ENCODE measurements around the gene TUBB. TPM values are rescaled to one million over a fixed set of nuclear protein-coding genes. Genes with fewer than 3 reads are reported as not detected.

TUBB gene
- total RNA-seq = 508 and 873 TPM in 2 replicates

GRCh38 chr6:30719791-30720737, at the start of gene TUBB:
Gene TUBB (plus strand): TSS chr6:30720352. CDS start chr6:30720507, 155 bp downstream.

GRCh38 chr6:30672445-30673253, 47.5 kb upstream of the TUBB start, which contains the start of gene DHX16:
Gene DHX16 (minus strand): TSS chr6:30673006. CDS start chr6:30672841, 165 bp downstream.

DNA sequence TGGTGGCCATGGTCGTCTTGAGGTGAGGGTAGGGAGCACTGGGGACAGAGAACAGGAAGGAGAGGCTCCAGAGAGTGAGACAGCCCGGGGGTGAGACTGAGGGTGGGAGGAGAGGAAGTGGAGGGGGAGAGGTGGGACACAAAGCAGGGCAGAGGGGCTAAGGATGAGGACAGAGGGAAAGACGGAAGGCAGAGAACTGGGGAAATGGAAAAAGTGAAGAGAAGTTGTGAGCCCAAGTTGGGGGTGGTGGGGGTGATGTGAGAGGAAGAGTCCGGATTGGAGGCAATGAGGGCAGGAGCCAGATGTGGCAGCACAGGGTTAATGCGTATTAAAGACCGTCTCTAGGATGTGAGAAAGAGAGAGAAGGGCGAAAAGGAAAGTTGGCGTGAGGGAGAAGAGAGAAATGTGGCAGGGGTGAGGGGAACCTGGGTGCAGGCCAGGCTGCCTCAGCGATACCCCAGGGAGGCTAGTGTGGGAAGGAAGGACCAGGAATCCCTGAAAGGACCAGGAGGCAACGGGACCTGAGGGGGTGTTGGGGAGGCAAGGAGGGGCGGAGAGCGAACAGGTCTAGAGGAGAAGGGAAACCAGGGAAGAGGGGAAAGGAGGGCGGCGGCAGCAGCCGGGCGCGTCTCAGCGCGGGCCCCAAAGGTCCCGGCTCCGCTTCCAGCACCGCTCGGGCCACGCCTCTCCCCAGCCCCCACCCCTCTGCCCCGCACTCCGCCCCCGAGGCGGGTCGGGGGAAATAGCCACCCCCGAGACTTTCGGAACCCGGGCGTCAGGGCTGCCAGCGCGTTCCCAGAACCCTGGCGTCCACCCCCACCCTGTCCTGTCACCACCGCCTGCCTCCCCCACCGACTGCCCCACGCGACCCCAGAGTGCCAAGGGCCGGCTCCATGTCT, 33.9 kb upstream of the TUBB start, which contains the start of gene PPP1R18:
Gene PPP1R18 (minus strand): TSS at position 637 of the 899 bp plus-strand sequence. CDS start 627 bp downstream, at position 10.

DNA sequence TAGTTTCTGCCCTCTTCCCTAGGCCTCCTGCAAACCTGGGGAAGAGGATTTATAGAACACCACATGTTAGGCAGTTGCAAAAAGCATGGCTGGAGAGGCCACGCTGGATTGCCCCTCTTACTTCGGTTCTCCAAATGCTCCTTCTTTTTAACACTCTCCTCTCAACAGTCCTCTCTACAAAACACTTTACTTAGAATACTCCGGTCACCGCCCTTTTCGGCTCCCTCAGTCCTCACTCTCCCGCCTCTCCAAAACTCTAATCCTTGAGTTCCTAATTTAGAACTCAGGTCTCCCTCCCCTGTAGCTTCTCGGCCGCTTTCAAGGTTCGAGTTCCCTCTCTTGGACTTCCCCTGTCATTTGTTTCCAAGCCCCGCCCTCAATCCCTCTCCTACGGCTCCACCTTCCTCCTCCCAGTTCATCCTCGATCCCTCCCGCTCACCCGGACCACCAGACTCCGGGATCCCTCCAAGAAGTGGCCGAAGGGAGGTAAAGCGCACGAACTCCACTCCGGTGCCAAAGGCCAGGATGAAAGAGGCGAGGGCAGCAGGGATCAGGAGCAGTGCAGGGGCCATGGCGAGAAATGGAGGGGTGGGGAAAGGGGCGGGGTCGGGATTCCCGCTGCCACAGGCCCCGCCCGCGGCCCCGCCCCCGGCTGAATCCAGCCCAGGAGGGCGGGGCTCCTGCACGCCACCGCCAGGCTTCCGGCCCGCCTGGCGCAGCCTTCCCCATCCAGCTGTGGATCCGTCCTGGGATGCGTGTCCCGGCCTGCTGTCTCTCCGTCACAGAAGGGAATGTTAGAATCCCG, 29.5 kb upstream of the TUBB start, which contains the start of gene NRM:
Gene NRM (minus strand): TSS at position 582 of the 805 bp plus-strand sequence. CDS start 10 bp downstream, at position 572.

DNA sequence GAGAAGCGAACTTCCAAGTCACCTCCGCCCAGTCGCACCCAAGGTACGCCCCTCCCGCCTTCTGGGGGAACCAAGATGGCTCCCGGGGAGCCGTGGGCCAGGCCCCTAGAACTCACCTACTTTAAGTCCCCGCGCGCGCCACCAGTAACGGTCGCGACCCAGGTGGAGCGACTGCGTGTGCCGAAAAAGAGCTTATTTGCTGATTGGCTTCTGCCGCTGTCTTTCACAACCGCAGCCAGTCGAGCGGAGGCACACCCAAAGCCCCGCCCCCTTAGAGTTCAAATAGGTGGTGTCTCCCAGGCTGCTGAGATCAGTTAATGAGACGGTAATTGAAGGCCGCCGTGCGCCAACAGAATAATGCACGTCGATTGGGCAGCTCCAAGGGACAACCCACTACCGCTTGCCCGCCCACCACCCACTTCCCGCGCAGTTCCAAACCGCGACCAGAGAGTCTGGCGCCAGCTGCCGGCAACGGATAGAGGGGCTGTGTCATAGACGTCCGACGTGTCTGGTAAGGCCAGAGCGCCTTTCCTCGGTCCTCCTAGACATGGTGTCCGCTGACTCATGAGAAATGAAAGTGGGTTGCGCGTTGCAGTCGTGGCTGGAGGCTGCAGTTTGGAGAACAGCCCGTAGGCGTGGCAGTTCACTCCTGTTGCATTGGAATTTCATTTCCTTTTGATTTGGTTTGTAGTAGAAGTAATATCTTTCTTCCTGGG, 2.9 kb upstream of the TUBB start, which contains the start of gene MDC1:
Gene MDC1 (minus strand): TSS at position 153 of the 716 bp plus-strand sequence. CDS start 2,106 bp downstream, outside the sequence.

GRCh38 chr6:30742316-30743098, 22.4 kb downstream of the TUBB start, which contains the start of gene FLOT1:
Gene FLOT1 (minus strand): TSS chr6:30742687. CDS start chr6:30742189, 498 bp downstream.

DNA sequence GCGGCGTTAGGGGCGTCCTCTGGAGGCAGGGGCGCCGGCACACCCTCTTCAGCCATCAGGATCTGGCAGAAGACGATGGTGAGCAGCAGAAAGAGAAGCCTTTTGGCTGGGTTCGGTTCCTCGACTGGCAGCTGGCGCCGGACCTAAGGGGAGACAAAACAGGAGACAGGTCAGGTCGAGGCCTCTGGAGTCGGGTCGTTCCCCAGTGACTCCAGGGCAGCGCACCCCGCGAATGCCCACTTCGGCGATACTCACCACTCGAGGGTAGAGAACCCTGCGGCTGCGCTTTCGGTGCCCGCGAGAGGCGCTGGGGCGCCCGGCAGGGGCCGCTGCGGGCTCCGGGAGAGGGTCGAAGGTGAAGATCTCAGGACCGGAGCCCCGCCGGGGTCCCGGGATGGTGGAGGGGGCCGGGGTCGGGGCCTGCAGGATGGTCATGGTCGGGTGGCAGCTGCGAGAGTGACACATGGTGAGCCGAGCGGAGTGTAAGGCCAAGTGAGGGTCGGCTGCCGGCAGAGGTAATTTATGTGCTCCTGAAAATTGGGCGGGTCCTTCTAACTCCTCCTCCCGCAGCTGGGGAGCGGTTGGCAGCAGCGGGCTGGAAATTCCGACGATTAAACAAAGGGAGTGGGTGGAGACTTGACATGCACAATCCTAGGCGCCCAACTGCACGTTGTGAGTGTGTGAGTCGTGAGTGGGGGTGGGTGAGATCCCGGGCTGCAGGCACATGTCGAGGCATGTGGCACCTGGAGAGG, 24.1 kb downstream of the TUBB start, which contains the start of gene IER3:
Gene IER3 (minus strand): TSS at position 494 of the 752 bp plus-strand sequence. CDS start 29 bp downstream, at position 465.

Other genes starting within 250 kb of the TUBB start
- gene HLA-E, start 230.8 kb upstream of the TUBB start, total RNA-seq = 166 and 211 TPM in 2 replicates
- gene GNL1, start 163.9 kb upstream of the TUBB start, total RNA-seq = 56.8 and 62.1 TPM in 2 replicates
- gene PRR3, start 163.1 kb upstream of the TUBB start, total RNA-seq = 3.6 and 4.5 TPM in 2 replicates
- gene ABCF1, start 148.9 kb upstream of the TUBB start, total RNA-seq = 45.4 and 62.5 TPM in 2 replicates
- gene PPP1R10, start 103.1 kb upstream of the TUBB start, total RNA-seq = 18.0 and 20.0 TPM in 2 replicates
- 55.4 and 87.9 TPM in 2 replicates for gene MRPS18B, start 102.5 kb upstream of the TUBB start, total RNA-seq
- 3.4 and 5.1 TPM in 2 replicates for gene ATAT1, start 93.5 kb upstream of the TUBB start, total RNA-seq
- 3.6 and 3.9 TPM in 2 replicates for gene C6orf136, start 73.2 kb upstream of the TUBB start, total RNA-seq
- 39.2 and 51.0 TPM in 2 replicates for gene DHX16, start 47.3 kb upstream of the TUBB start, total RNA-seq
- 49.8 and 53.6 TPM in 2 replicates for gene PPP1R18, start 33.7 kb upstream of the TUBB start, total RNA-seq
- 2.2 and 4.0 TPM in 2 replicates for gene NRM, start 29.4 kb upstream of the TUBB start, total RNA-seq
- gene MDC1, start 3.1 kb upstream of the TUBB start, total RNA-seq = 4.6 and 13.2 TPM in 2 replicates
- gene FLOT1, start 22.3 kb downstream of the TUBB start, total RNA-seq = 154 and 155 TPM in 2 replicates
- gene IER3, start 24.2 kb downstream of the TUBB start, total RNA-seq = 41.9 and 49.7 TPM in 2 replicates
- gene DDR1, start 164.2 kb downstream of the TUBB start, total RNA-seq = 8.6 and 22.4 TPM in 2 replicates
- gene GTF2H4, start 187.9 kb downstream of the TUBB start, total RNA-seq = 11.2 and 13.1 TPM in 2 replicates
- 21.4 and 21.5 TPM in 2 replicates for gene VARS2, start 193.9 kb downstream of the TUBB start, total RNA-seq
- gene SFTA2, start 211.8 kb downstream of the TUBB start, total RNA-seq = not detected in 2 replicates
- gene MUCL3, start 220.6 kb downstream of the TUBB start, total RNA-seq = not detected in 2 replicates